Activated gamma-delta T cell treated with Interleukin-2 at 50 U/mL for 16 hours (primary cell): ENCODE results near the gene PKIG.
"Not testable (repeated sequence)": the region's sequence is repeated elsewhere in the genome, so short reads cannot be mapped to it uniquely, and the experiment has no call there.

Source experiments
- DNase-seq: peaks from one replicate; pipeline ENCODE4 v3.0.0-alpha.2; 2020

Gene PKIG

GRCh38 chr20:44582311-44583025 is at the start of gene PKIG:
Gene PKIG (plus strand): TSS chr20:44582579. CDS start chr20:44614557, 31,978 bp downstream.
- no peak for DNase-seq

- DNase-seq: no peak
These were observed 49.4 kb upstream of the PKIG start for GRCh38 chr20:44532981-44533331.

- DNase-seq: no peak
These were observed 48.5 kb upstream of the PKIG start for GRCh38 chr20:44533928-44534327.

GRCh38 chr20:44536175-44536574 is 46.2 kb upstream of the PKIG start:
- DNase-seq: no peak

- DNase-seq: no peak
These were observed 44.4 kb upstream of the PKIG start for GRCh38 chr20:44537993-44538392.

GRCh38 chr20:44540834-44541233 is 41.5 kb upstream of the PKIG start:
- DNase-seq: no peak

GRCh38 chr20:44541992-44542391 is 40.4 kb upstream of the PKIG start:
- DNase-seq: no peak

GRCh38 chr20:44542890-44543289 is 39.5 kb upstream of the PKIG start:
- no peak for DNase-seq

GRCh38 chr20:44543358-44543757 is 39.0 kb upstream of the PKIG start:
- no peak for DNase-seq

- DNase-seq: no peak
These were observed 38.1 kb upstream of the PKIG start for GRCh38 chr20:44544263-44544662.

GRCh38 chr20:44547419-44547818 is 35.0 kb upstream of the PKIG start:
- no peak for DNase-seq

GRCh38 chr20:44549123-44549522 is 33.3 kb upstream of the PKIG start:
- DNase-seq: no peak

- no peak for DNase-seq
These were observed 30.3 kb upstream of the PKIG start for GRCh38 chr20:44552050-44552449.

- no peak for DNase-seq
These were observed 29.8 kb upstream of the PKIG start for GRCh38 chr20:44552568-44552949.

GRCh38 chr20:44552950-44553908 is 29.1 kb upstream of the PKIG start:
- DNase-seq: no peak

- DNase-seq: no peak
These were observed 23.1 kb upstream of the PKIG start for GRCh38 chr20:44559302-44559701.

GRCh38 chr20:44560229-44560628 is 22.1 kb upstream of the PKIG start:
- no peak for DNase-seq

GRCh38 chr20:44560818-44561217 is 21.6 kb upstream of the PKIG start:
- not testable (repeated sequence) for DNase-seq

- no peak for DNase-seq
These were observed 20.5 kb upstream of the PKIG start for GRCh38 chr20:44561876-44562275.

- DNase-seq: no peak
These were observed 16.4 kb upstream of the PKIG start for GRCh38 chr20:44566018-44566417.

- DNase-seq: no peak
These were observed 15.6 kb upstream of the PKIG start for GRCh38 chr20:44566811-44567210.

GRCh38 chr20:44570367-44570766 is 12.0 kb upstream of the PKIG start:
- DNase-seq: no peak

- no peak for DNase-seq
These were observed 10.9 kb upstream of the PKIG start for GRCh38 chr20:44571362-44571988.
